Measurements from ENCODE around the gene ANG. TPM values are rescaled to one million over a fixed set of nuclear protein-coding genes. Genes with fewer than 3 reads are reported as not detected.
A peak's percentile ranks its signal among the peaks of the same experiment; 100 is the strongest.

The ANG gene
- total and polyA plus RNA-seq, 2 donors (not counting 1 experiment from before 2014, with no cell fraction given) = 1.7 to 2.0 TPM

- intact Hi-C loops (cut with micrococcal nuclease) = no loop called here
- no peaks in the 10 kb centered on the region for H4K20me1 ChIP-seq (ENCODE audit: control insufficient read depth, insufficient read depth, low read length, poor library complexity, severe bottlenecking)
- ATAC-seq (ENCODE audit: low read depth) (no peak), DNase-seq (no peak)
- POLR2A ChIA-PET = no interaction called here
- H3K79me2 ChIP-seq (ENCODE audit: control insufficient read depth, insufficient read depth, low read length) = peaks cover 6% of the 10 kb centered on the region
- CTCF ChIA-PET = interaction anchor here (0.9 to 2.8 kb wide), 5 partner anchors 10 to 263 kb away, joined by 3 to 17 read pairs (median 3); partner anchors contain the start of gene TEP1
- Mint-ChIP-seq H3K4me3 (no peak overlapping the region), H3K4me1 (peaks cover 24% of the 10 kb centered on the region), H3K27ac (no peak overlapping the region), H3K27me3 (no peaks in the 10 kb centered on the region), H3K9me3 (ENCODE audit: insufficient read depth) (no peaks in the 10 kb centered on the region)
- H3K27me3 ChIP-seq (replicated peaks in 1 of 4; ENCODE audit: control extremely low read depth in 1 of 4, control insufficient read depth in 3 of 4, insufficient read depth in 4 of 4, low read length in 3 of 4) = no peaks in the 10 kb centered on the region
- H3K9ac ChIP-seq (ENCODE audit: low read length) = no peak overlapping the region
- no peaks in the 10 kb centered on the region for H3K36me3 ChIP-seq (replicated peaks in 1 of 2; ENCODE audit: control extremely low read depth in 1 of 2, control insufficient read depth in 1 of 2, extremely low read depth in 1 of 2, insufficient read depth in 2 of 2, low read length in 1 of 2)
- no peaks in the 10 kb centered on the region for H3K9me3 ChIP-seq (ENCODE audit: control extremely low read depth in 1 of 3, control insufficient read depth in 2 of 3, insufficient read depth in 1 of 3, low read length in 2 of 3)
- no peak overlapping the region for H2AFZ ChIP-seq (ENCODE audit: insufficient read depth, low read depth, low read length, poor library complexity, severe bottlenecking)
- H3K27ac ChIP-seq (ENCODE audit: low read length in 2 of 2) = no peak overlapping the region
- TF ChIP-seq EZH2 (IDR thresholded peaks at IDR 0.05; ENCODE audit: borderline replicate concordance, insufficient read depth, low read depth, low read length, poor library complexity, severe bottlenecking) = no peak
- TF ChIP-seq CTCF (IDR thresholded peaks at IDR 0.05) = no peak
- no peak overlapping the region for H3K4me3 ChIP-seq (ENCODE audit: control extremely low read depth in 1 of 5, extremely low read depth in 1 of 5, insufficient read depth in 1 of 5, low read depth in 2 of 5, low read length in 4 of 5)
- no peak overlapping the region for H3K4me2 ChIP-seq (replicated peaks; ENCODE audit: low read depth, low read length, poor library complexity, severe bottlenecking)
- WGBS (ENCODE audit: insufficient coverage) = no CpG with 5 or more reads among the region's 2 CpGs
- H3K4me1 ChIP-seq (ENCODE audit: control insufficient read depth in 2 of 2, insufficient read depth in 2 of 2, low read length in 2 of 2) = peaks cover 28 to 30% of the 10 kb centered on the region in 2 donors
These were observed 12.5 kb upstream of the ANG start for GRCh38 chr14:20676072-20676471.

- DNase-seq (peak; percentile 35), ATAC-seq (ENCODE audit: low read depth) (no peak)
- Mint-ChIP-seq H3K4me3 (no peak overlapping the region), H3K27ac (no peak overlapping the region), H3K9me3 (ENCODE audit: insufficient read depth) (no peaks in the 10 kb centered on the region), H3K27me3 (no peaks in the 10 kb centered on the region), H3K4me1 (peaks cover 17% of the 10 kb centered on the region)
- CTCF ChIA-PET = interaction anchor here (0.5 to 20.0 kb wide), 12 partner anchors 9 to 266 kb away, joined by 3 to 445 read pairs (median 14); partner anchors contain the start of gene TEP1
- H3K4me3 ChIP-seq (ENCODE audit: control extremely low read depth in 1 of 5, extremely low read depth in 1 of 5, insufficient read depth in 1 of 5, low read depth in 2 of 5, low read length in 4 of 5) = no peak overlapping the region
- intact Hi-C loops (cut with micrococcal nuclease) = loop anchor here (2.0 to 5.0 kb wide), 2 partner anchors 267 to 292 kb away; partner anchors contain the start of gene TEP1
- no peak for TF ChIP-seq CTCF (IDR thresholded peaks at IDR 0.05)
- no peak for TF ChIP-seq EZH2 (IDR thresholded peaks at IDR 0.05; ENCODE audit: borderline replicate concordance, insufficient read depth, low read depth, low read length, poor library complexity, severe bottlenecking)
- peaks cover 31 to 45% of the 10 kb centered on the region in 2 donors for H3K4me1 ChIP-seq (ENCODE audit: control insufficient read depth in 2 of 2, insufficient read depth in 2 of 2, low read length in 2 of 2)
- H3K27ac ChIP-seq (ENCODE audit: low read length in 2 of 2) = no peak overlapping the region
- H3K9me3 ChIP-seq (ENCODE audit: control extremely low read depth in 1 of 3, control insufficient read depth in 2 of 3, insufficient read depth in 1 of 3, low read length in 2 of 3) = no peaks in the 10 kb centered on the region
- H3K9ac ChIP-seq (ENCODE audit: low read length) = no peak overlapping the region
- no peaks in the 10 kb centered on the region for H3K36me3 ChIP-seq (replicated peaks in 1 of 2; ENCODE audit: control extremely low read depth in 1 of 2, control insufficient read depth in 1 of 2, extremely low read depth in 1 of 2, insufficient read depth in 2 of 2, low read length in 1 of 2)
- POLR2A ChIA-PET = interaction anchor here (5.8 kb wide), 1 partner anchor 12 kb away, joined by 42 read pairs; no protein-coding TSS in a partner anchor
- H3K79me2 ChIP-seq (ENCODE audit: control insufficient read depth, insufficient read depth, low read length) = no peaks in the 10 kb centered on the region
- H2AFZ ChIP-seq (ENCODE audit: insufficient read depth, low read depth, low read length, poor library complexity, severe bottlenecking) = no peak overlapping the region
- WGBS (ENCODE audit: insufficient coverage) = 100% methylated on average over 1 of the region's 1 CpG
- H3K27me3 ChIP-seq (replicated peaks in 1 of 4; ENCODE audit: control extremely low read depth in 1 of 4, control insufficient read depth in 3 of 4, insufficient read depth in 4 of 4, low read length in 3 of 4) = no peaks in the 10 kb centered on the region
- H3K4me2 ChIP-seq (replicated peaks; ENCODE audit: low read depth, low read length, poor library complexity, severe bottlenecking) = peak overlapping the region; percentile 76
- H4K20me1 ChIP-seq (ENCODE audit: control insufficient read depth, insufficient read depth, low read length, poor library complexity, severe bottlenecking) = no peaks in the 10 kb centered on the region
These were observed 8.7 kb upstream of the ANG start for GRCh38 chr14:20679907-20680306.

Measured in B cell (primary cell).